Astrocyte (in vitro differentiated cells and primary cell): ENCODE data around the gene EXOC4. TPM values are rescaled to one million over a fixed set of nuclear protein-coding genes. Genes with fewer than 3 reads are reported as not detected.
"Not testable (repeated sequence)": the region's sequence is repeated elsewhere in the genome, so short reads cannot be mapped to it uniquely, and the experiment has no call there.

Experiments
- DNase-seq: peaks from one replicate; pipeline ENCODE4 v3.0.0-alpha.2; 2010; ENCODE audit warnings: low read depth
- FAIRE-seq: peaks from 2 replicates; lab custom pipeline; 2011; peaks lifted over from hg19 to GRCh38; lab: Jason Lieb, UNC
- H2AFZ ChIP-seq: 2 replicates; pipeline ENCODE4 v1.6.0; 2012; ENCODE audit warnings: low read depth, low read length, inconsistent platforms
- H3K27ac ChIP-seq: 2 replicates; pipeline ENCODE4 v1.5.1; 2011; ENCODE audit warnings: low read depth, low read length, inconsistent platforms
- H3K27me3 ChIP-seq: 2 replicates; pipeline ENCODE4 v1.6.0; 2011; ENCODE audit warnings: low read length, inconsistent platforms; ENCODE audit not compliant: insufficient read depth
- H3K36me3 ChIP-seq: 2 replicates; pipeline ENCODE4 v1.5.1; 2011; ENCODE audit warnings: low read length, inconsistent platforms; ENCODE audit not compliant: insufficient read depth
- H3K4me1 ChIP-seq: 2 replicates; pipeline ENCODE4 v1.5.1; 2011; ENCODE audit warnings: low read length, inconsistent platforms; ENCODE audit not compliant: insufficient read depth
- H3K4me2 ChIP-seq: 2 replicates; pipeline ENCODE4 v1.6.0; 2012; ENCODE audit warnings: low read length, inconsistent platforms
- H3K4me3 ChIP-seq: 2 replicates; pipeline ENCODE4 v1.5.1; 2011; ENCODE audit warnings: low read depth, mild to moderate bottlenecking, low read length, inconsistent platforms; ENCODE audit not compliant: insufficient read depth
- H3K79me2 ChIP-seq: 2 replicates; pipeline ENCODE4 v1.6.0; 2012; ENCODE audit warnings: mild to moderate bottlenecking, low read length, inconsistent platforms; ENCODE audit not compliant: insufficient read depth
- H3K9ac ChIP-seq: 2 replicates; pipeline ENCODE4 v1.6.0; 2012; ENCODE audit warnings: mild to moderate bottlenecking, low read length, inconsistent platforms
- H3K9me3 ChIP-seq: 2 replicates; pipeline ENCODE4 v1.5.1; 2012; ENCODE audit warnings: low read depth, mild to moderate bottlenecking, low read length, inconsistent platforms; ENCODE audit not compliant: insufficient read depth
- H4K20me1 ChIP-seq: 2 replicates; pipeline ENCODE4 v1.6.0; 2012; ENCODE audit warnings: low read length, inconsistent platforms; ENCODE audit not compliant: insufficient read depth
- H3K27ac Mint-ChIP-seq: one replicate; pipeline ENCODE4 v1.8.0; 2021; ENCODE audit warnings: mild to moderate bottlenecking, mixed read lengths; ENCODE audit not compliant: unreplicated experiment
- H3K27me3 Mint-ChIP-seq: one replicate; pipeline ENCODE4 v1.8.0; 2021; ENCODE audit warnings: low read depth, mixed read lengths; ENCODE audit not compliant: unreplicated experiment
- H3K36me3 Mint-ChIP-seq: one replicate; pipeline ENCODE4 v1.8.0; 2021; ENCODE audit warnings: low read depth, mixed read lengths; ENCODE audit not compliant: unreplicated experiment
- H3K4me1 Mint-ChIP-seq: one replicate; pipeline ENCODE4 v1.8.0; 2021; ENCODE audit warnings: low read depth, mixed read lengths; ENCODE audit not compliant: unreplicated experiment
- H3K4me3 Mint-ChIP-seq: one replicate; pipeline ENCODE4 v1.8.0; 2021; ENCODE audit warnings: mild to moderate bottlenecking, moderate library complexity, mixed read lengths; ENCODE audit not compliant: unreplicated experiment
- H3K9me3 Mint-ChIP-seq: one replicate; pipeline ENCODE4 v1.8.0; 2021; ENCODE audit warnings: mild to moderate bottlenecking, mixed read lengths; ENCODE audit not compliant: unreplicated experiment
- EZH2 ChIP-seq: IDR thresholded peaks from 2 replicates; pipeline ENCODE4 v1.6.1; 2012; ENCODE audit warnings: mild to moderate bottlenecking, low read length, inconsistent platforms; ENCODE audit not compliant: insufficient read depth
- total RNA-seq: library from RNA; stranded (reverse); gene quantifications from 2 replicates; pipeline ENCODE4 v1.2.1, GENCODE V29; 2021
- TF ChIP-seq, protein P1 (sequence below): IDR thresholded peaks from 2 replicates; pipeline ENCODE4 v1.5.1; 2011; ENCODE audit warnings: low read depth, mild to moderate bottlenecking, inconsistent platforms, low read length, moderate library complexity; ENCODE audit not compliant: insufficient read depth

The EXOC4 gene
- total RNA-seq, 1 donor from 2014 or later, result 57.5 TPM

GRCh38 chr7:134071355-134072331 is 818.8 kb downstream of the EXOC4 start:
- no peak overlapping the region for H3K9ac ChIP-seq
- no peaks in the 10 kb centered on the region for H3K4me1 Mint-ChIP-seq
- no peaks in the 10 kb centered on the region for H3K27me3 Mint-ChIP-seq
- no peaks in the 10 kb centered on the region for H3K36me3 ChIP-seq
- no peaks in the 10 kb centered on the region for H3K79me2 ChIP-seq
- no peaks in the 10 kb centered on the region for H3K27me3 ChIP-seq
- no peak for TF ChIP-seq EZH2
- H3K27ac ChIP-seq, result no peak overlapping the region
- peaks cover 18% of the 10 kb centered on the region for H3K36me3 Mint-ChIP-seq
- H3K4me3 Mint-ChIP-seq, result no peak overlapping the region
- H3K27ac Mint-ChIP-seq, result no peak overlapping the region
- FAIRE-seq, result no peak
- no peak overlapping the region for H3K4me3 ChIP-seq
- H4K20me1 ChIP-seq, result no peaks in the 10 kb centered on the region
- no peak overlapping the region for H2AFZ ChIP-seq
- peaks cover 1% of the 10 kb centered on the region for H3K9me3 Mint-ChIP-seq
- no peaks in the 10 kb centered on the region for H3K9me3 ChIP-seq
- H3K4me2 ChIP-seq, result no peak overlapping the region
- no peak for DNase-seq
- no peaks in the 10 kb centered on the region for H3K4me1 ChIP-seq

- no peaks in the 10 kb centered on the region for H3K9me3 ChIP-seq
- H4K20me1 ChIP-seq, result no peaks in the 10 kb centered on the region
- Mint-ChIP-seq H3K9me3 (peaks cover 1% of the 10 kb centered on the region), H3K4me3 (no peak overlapping the region), H3K27me3 (no peaks in the 10 kb centered on the region), H3K4me1 (no peaks in the 10 kb centered on the region), H3K27ac (no peak overlapping the region), H3K36me3 (peaks cover 18% of the 10 kb centered on the region)
- no peak overlapping the region for H2AFZ ChIP-seq
- no peak overlapping the region for H3K27ac ChIP-seq
- DNase-seq (no peak), FAIRE-seq (no peak)
- H3K36me3 ChIP-seq, result no peaks in the 10 kb centered on the region
- no peaks in the 10 kb centered on the region for H3K79me2 ChIP-seq
- TF ChIP-seq EZH2, result no peak
- TF ChIP-seq, protein P1, sequence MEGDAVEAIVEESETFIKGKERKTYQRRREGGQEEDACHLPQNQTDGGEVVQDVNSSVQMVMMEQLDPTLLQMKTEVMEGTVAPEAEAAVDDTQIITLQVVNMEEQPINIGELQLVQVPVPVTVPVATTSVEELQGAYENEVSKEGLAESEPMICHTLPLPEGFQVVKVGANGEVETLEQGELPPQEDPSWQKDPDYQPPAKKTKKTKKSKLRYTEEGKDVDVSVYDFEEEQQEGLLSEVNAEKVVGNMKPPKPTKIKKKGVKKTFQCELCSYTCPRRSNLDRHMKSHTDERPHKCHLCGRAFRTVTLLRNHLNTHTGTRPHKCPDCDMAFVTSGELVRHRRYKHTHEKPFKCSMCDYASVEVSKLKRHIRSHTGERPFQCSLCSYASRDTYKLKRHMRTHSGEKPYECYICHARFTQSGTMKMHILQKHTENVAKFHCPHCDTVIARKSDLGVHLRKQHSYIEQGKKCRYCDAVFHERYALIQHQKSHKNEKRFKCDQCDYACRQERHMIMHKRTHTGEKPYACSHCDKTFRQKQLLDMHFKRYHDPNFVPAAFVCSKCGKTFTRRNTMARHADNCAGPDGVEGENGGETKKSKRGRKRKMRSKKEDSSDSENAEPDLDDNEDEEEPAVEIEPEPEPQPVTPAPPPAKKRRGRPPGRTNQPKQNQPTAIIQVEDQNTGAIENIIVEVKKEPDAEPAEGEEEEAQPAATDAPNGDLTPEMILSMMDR, result no peak
- H3K27me3 ChIP-seq, result no peaks in the 10 kb centered on the region
- H3K4me3 ChIP-seq, result no peak overlapping the region
- no peaks in the 10 kb centered on the region for H3K4me1 ChIP-seq
- no peak overlapping the region for H3K9ac ChIP-seq
- H3K4me2 ChIP-seq, result no peak overlapping the region
Observed at GRCh38 chr7:134073276-134073675, 820.4 kb downstream of the EXOC4 start.

- no peak overlapping the region for H3K27ac ChIP-seq
- H4K20me1 ChIP-seq, result no peaks in the 10 kb centered on the region
- no peak overlapping the region for H3K4me2 ChIP-seq
- no peaks in the 10 kb centered on the region for H3K4me1 ChIP-seq
- H3K4me3 ChIP-seq, result no peak overlapping the region
- H3K36me3 ChIP-seq, result no peaks in the 10 kb centered on the region
- H3K4me1 Mint-ChIP-seq, result no peaks in the 10 kb centered on the region
- FAIRE-seq (no peak), DNase-seq (no peak)
- H3K9ac ChIP-seq, result no peak overlapping the region
- TF ChIP-seq, protein P1, result no peak
- TF ChIP-seq EZH2, result no peak
- peaks cover 18% of the 10 kb centered on the region for H3K36me3 Mint-ChIP-seq
- no peak overlapping the region for H3K27ac Mint-ChIP-seq
- H3K9me3 Mint-ChIP-seq, result peaks cover 3% of the 10 kb centered on the region
- H3K4me3 Mint-ChIP-seq, result no peak overlapping the region
- no peaks in the 10 kb centered on the region for H3K9me3 ChIP-seq
- no peaks in the 10 kb centered on the region for H3K27me3 ChIP-seq
- H2AFZ ChIP-seq, result no peak overlapping the region
- no peaks in the 10 kb centered on the region for H3K27me3 Mint-ChIP-seq
- H3K79me2 ChIP-seq, result no peaks in the 10 kb centered on the region
Observed at GRCh38 chr7:134075799-134076198, 822.9 kb downstream of the EXOC4 start.

- H4K20me1 ChIP-seq, H3K9ac ChIP-seq, H3K27me3 Mint-ChIP-seq, H3K79me2 ChIP-seq, H3K4me1 ChIP-seq, H2AFZ ChIP-seq, FAIRE-seq, H3K27ac ChIP-seq, DNase-seq, H3K4me3 ChIP-seq, H3K4me2 ChIP-seq, H3K4me3 Mint-ChIP-seq, H3K9me3 Mint-ChIP-seq, H3K27ac Mint-ChIP-seq, H3K4me1 Mint-ChIP-seq, H3K27me3 ChIP-seq, H3K36me3 ChIP-seq, H3K9me3 ChIP-seq: not testable (repeated sequence)
- H3K36me3 Mint-ChIP-seq, result peaks cover 12% of the 10 kb centered on the region
Observed at GRCh38 chr7:134077560-134077959, 824.7 kb downstream of the EXOC4 start.
